ENCODE measurements around the gene CD300A. TPM values are rescaled to one million over a fixed set of nuclear protein-coding genes. Genes with fewer than 3 reads are reported as not detected.

The CD300A gene
- total RNA-seq, 3 donors from 2014 or later: 3.7 to 7.0 (median 5.2) TPM

- no peak for DNase-seq
- H3K36me3 ChIP-seq (ENCODE audit: low read depth): no peaks in the 10 kb centered on the region
- TF ChIP-seq, protein P1, sequence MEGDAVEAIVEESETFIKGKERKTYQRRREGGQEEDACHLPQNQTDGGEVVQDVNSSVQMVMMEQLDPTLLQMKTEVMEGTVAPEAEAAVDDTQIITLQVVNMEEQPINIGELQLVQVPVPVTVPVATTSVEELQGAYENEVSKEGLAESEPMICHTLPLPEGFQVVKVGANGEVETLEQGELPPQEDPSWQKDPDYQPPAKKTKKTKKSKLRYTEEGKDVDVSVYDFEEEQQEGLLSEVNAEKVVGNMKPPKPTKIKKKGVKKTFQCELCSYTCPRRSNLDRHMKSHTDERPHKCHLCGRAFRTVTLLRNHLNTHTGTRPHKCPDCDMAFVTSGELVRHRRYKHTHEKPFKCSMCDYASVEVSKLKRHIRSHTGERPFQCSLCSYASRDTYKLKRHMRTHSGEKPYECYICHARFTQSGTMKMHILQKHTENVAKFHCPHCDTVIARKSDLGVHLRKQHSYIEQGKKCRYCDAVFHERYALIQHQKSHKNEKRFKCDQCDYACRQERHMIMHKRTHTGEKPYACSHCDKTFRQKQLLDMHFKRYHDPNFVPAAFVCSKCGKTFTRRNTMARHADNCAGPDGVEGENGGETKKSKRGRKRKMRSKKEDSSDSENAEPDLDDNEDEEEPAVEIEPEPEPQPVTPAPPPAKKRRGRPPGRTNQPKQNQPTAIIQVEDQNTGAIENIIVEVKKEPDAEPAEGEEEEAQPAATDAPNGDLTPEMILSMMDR (IDR thresholded peaks at IDR 0.05): no peak
- no peak overlapping the region for H3K4me3 ChIP-seq
- no peak for ATAC-seq
- intact Hi-C loops (cut with DNase I, micrococcal nuclease): no loop called here
- H3K4me1 ChIP-seq (ENCODE audit: low read depth): no peaks in the 10 kb centered on the region
- H3K9me3 ChIP-seq: no peaks in the 10 kb centered on the region
Measured at GRCh38 chr17:74508156-74508555, 41.7 kb downstream of the CD300A start.

- DNase-seq: no peak
- Histone ChIP-seq H3K36me3 (ENCODE audit: low read depth) (no peaks in the 10 kb centered on the region), H3K4me1 (ENCODE audit: low read depth) (no peaks in the 10 kb centered on the region), H3K4me3 (no peak overlapping the region), H3K9me3 (no peaks in the 10 kb centered on the region)
- TF ChIP-seq, protein P1 (IDR thresholded peaks at IDR 0.05): no peak
- no peak for ATAC-seq
- intact Hi-C loops (cut with DNase I, micrococcal nuclease): no loop called here
Measured at GRCh38 chr17:74512036-74512435, 45.6 kb downstream of the CD300A start.

DNA sequence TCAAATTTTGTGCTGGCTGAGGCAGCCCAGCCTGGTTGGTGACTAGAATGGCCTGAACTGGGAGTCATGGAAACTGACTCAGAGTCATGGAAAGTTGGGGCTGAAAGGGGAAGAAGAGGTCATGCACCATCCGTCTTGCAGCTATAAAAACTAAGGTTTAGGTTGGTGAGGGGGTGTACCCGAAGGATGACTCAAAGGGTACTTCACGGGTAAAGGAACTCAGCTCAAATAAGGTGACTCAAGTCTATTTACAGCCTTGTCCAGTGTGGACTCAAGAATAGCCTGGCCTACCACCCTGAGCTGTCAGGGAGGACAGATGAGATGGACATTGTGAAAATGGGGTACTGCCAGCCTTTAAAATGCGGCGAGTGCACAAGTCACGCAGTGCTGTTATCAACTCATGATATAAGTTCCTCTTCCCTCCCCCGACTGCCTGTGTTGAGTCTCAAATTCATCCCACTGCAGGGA, 46.2 kb downstream of the CD300A start:
- Histone ChIP-seq H3K4me1 (ENCODE audit: low read depth) (no peaks in the 10 kb centered on the region), H3K36me3 (ENCODE audit: low read depth) (no peaks in the 10 kb centered on the region), H3K4me3 (no peak overlapping the region), H3K9me3 (no peaks in the 10 kb centered on the region)
- ATAC-seq: peak; percentile 36
- DNase-seq: no peak
- TF ChIP-seq, protein P1 (IDR thresholded peaks at IDR 0.05): no peak
- intact Hi-C loops (cut with DNase I, micrococcal nuclease): no loop called here

DNA sequence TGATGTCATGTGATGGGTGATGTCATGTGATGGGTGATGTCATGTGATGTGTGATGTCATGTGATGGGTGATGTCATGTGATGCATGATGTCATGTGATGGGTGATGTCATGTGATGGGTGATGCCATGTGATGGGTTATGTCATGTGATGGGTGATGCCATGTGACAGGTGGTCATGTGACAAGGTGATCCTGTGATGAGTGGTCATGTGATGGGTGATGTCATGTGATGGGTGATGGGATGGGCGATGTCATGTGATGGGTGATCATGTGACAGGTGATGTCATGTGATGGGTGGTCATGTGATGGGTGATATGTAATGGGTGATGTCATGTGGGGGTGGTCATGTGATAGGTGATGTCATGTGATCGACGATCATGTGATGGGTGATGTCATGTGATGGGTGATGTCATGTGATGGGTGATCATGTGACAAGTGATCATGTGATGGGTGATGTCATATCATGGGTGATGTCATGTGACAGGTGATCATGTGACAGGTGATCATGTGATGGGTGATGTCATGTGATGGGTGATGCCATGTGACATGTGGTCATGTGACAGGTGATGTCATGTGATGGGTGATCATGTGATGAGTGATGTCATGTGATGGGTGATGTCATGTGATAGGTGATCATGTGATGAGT, 47.7 kb downstream of the CD300A start:
- Histone ChIP-seq H3K9me3 (no peaks in the 10 kb centered on the region), H3K36me3 (ENCODE audit: low read depth) (no peaks in the 10 kb centered on the region), H3K4me1 (ENCODE audit: low read depth) (no peaks in the 10 kb centered on the region), H3K4me3 (no peak overlapping the region)
- intact Hi-C loops (cut with DNase I, micrococcal nuclease): no loop called here
- TF ChIP-seq, protein P1 (IDR thresholded peaks at IDR 0.05): no peak
- DNase-seq (peak in 1 of 3 donors; percentile 20), ATAC-seq (no peak)

- intact Hi-C loops (cut with DNase I, micrococcal nuclease): no loop called here
- H3K4me3 ChIP-seq: no peak overlapping the region
- no peak for DNase-seq
- no peaks in the 10 kb centered on the region for H3K4me1 ChIP-seq (ENCODE audit: low read depth)
- no peaks in the 10 kb centered on the region for H3K36me3 ChIP-seq (ENCODE audit: low read depth)
- ATAC-seq: no peak
- TF ChIP-seq, protein P1 (IDR thresholded peaks at IDR 0.05): no peak
- no peaks in the 10 kb centered on the region for H3K9me3 ChIP-seq
Measured at GRCh38 chr17:74514632-74515334, 48.3 kb downstream of the CD300A start.

All from mucosa of descending colon (tissue), 3 donors.